Measurements from ENCODE around the gene TAF9B. TPM values are rescaled to one million over a fixed set of nuclear protein-coding genes. Genes with fewer than 3 reads are reported as not detected.
"Not testable (repeated sequence)": the region's sequence is repeated elsewhere in the genome, so short reads cannot be mapped to it uniquely, and the experiment has no call there.

The TAF9B gene
- total and polyA plus RNA-seq, 9 donors = 14.3 to 26.9 (median 18.3) TPM

DNA sequence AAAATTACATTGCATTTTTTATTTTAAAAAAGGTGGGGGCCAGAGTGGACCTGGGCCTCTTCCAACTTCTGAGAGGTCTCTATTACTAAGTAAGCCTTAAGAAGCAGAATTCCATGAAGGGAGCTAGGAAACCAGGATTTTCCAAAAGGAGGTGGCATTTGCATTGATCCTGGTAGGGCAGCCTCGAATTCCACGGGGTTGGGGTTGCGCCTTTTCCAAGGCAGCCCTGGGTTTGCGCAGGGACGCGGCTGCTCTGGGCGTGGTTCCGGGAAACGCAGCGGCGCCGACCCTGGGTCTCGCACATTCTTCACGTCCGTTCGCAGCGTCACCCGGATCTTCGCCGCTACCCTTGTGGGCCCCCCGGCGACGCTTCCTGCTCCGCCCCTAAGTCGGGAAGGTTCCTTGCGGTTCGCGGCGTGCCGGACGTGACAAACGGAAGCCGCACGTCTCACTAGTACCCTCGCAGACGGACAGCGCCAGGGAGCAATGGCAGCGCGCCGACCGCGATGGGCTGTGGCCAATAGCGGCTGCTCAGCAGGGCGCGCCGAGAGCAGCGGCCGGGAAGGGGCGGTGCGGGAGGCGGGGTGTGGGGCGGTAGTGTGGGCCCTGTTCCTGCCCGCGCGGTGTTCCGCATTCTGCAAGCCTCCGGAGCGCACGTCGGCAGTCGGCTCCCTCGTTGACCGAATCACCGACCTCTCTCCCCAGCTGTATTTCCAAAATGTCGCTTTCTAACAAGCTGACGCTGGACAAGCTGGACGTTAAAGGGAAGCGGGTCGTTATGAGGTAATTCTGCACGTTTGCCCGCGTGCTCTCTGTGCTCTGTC is 35.6 kb downstream of the TAF9B start, which contains the start of gene PGK1:
Gene PGK1, plus strand, starts transcription at position 626 of the 824 bp plus-strand sequence. Its CDS starts 93 bp downstream, at position 719.
- H3K27me3 ChIP-seq = no peaks in the 10 kb centered on the region
- TF ChIP-seq, protein P1, sequence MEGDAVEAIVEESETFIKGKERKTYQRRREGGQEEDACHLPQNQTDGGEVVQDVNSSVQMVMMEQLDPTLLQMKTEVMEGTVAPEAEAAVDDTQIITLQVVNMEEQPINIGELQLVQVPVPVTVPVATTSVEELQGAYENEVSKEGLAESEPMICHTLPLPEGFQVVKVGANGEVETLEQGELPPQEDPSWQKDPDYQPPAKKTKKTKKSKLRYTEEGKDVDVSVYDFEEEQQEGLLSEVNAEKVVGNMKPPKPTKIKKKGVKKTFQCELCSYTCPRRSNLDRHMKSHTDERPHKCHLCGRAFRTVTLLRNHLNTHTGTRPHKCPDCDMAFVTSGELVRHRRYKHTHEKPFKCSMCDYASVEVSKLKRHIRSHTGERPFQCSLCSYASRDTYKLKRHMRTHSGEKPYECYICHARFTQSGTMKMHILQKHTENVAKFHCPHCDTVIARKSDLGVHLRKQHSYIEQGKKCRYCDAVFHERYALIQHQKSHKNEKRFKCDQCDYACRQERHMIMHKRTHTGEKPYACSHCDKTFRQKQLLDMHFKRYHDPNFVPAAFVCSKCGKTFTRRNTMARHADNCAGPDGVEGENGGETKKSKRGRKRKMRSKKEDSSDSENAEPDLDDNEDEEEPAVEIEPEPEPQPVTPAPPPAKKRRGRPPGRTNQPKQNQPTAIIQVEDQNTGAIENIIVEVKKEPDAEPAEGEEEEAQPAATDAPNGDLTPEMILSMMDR (IDR thresholded peaks at IDR 0.05) = no peak
- TF ChIP-seq EP300 (IDR thresholded peaks at IDR 0.05) = peak; percentile 59
- peak; percentile 64 for TF ChIP-seq POLR2A (IDR thresholded peaks at IDR 0.05)
- intact Hi-C loops (cut with DNase I) = no loop called here
- 34 to 50% (median 42%) methylated on average over 71 to 72 of the region's 72 CpGs for WGBS, 3 donors
- no peaks in the 10 kb centered on the region for H3K36me3 ChIP-seq
- H3K9me3 ChIP-seq = no peaks in the 10 kb centered on the region
- H3K4me1 ChIP-seq (ENCODE audit: insufficient read depth) = peaks cover 3% of the 10 kb centered on the region
- peak within 1 kb of the TSS; percentile 58 to 82 for H3K27ac ChIP-seq
- peak within 1 kb of the TSS; percentile 63 for H3K4me3 ChIP-seq
- peak; percentile 94 to 97 (median 95) for DNase-seq

DNA sequence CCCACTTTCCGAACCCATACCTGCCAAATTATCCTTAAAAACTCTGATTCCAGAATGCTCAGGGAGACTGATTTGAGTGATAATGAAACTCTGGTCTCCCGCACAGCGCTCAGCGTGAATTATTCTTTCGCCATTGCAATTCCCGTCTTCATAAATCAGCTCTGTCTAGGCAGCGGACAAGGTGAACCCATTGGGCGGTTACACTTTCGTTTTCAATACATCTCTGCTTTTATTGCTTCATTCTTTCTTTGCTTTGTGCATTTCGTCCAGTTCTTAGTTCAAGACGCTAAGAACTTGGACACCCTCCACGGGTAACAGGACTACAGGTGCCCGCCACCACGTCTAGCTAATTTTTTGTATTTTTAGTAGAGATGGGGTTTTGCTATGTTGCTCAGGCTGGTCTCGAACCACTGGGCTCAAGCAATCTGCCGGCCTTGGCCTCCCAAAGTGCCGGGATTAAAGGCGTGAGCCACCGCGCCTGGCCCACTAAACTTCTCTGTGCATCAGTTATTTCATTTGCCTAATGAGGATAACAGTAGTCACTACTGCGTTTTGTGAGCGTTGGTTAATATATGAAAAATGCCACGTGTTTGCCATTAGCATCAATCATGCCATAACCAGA is 36.3 kb downstream of the TAF9B start:
- Histone ChIP-seq H3K4me3 (peak overlapping the region; percentile 38), H3K36me3 (no peaks in the 10 kb centered on the region), H3K27ac (peak overlapping the region; percentile 51 to 82), H3K9me3 (no peaks in the 10 kb centered on the region), H3K4me1 (ENCODE audit: insufficient read depth) (peaks cover 3% of the 10 kb centered on the region), H3K27me3 (no peaks in the 10 kb centered on the region)
- DNase-seq = peak in 3 of 5 donors; percentile 9 to 33 (median 32)
- intact Hi-C loops (cut with DNase I) = no loop called here
- WGBS, 3 donors = 79 to 83% (median 83%) methylated on average over 23 of the region's 23 CpGs
- TF ChIP-seq, protein P1 (IDR thresholded peaks at IDR 0.05) = no peak
- TF ChIP-seq POLR2A (IDR thresholded peaks at IDR 0.05) (no peak), EP300 (IDR thresholded peaks at IDR 0.05) (no peak)

DNA sequence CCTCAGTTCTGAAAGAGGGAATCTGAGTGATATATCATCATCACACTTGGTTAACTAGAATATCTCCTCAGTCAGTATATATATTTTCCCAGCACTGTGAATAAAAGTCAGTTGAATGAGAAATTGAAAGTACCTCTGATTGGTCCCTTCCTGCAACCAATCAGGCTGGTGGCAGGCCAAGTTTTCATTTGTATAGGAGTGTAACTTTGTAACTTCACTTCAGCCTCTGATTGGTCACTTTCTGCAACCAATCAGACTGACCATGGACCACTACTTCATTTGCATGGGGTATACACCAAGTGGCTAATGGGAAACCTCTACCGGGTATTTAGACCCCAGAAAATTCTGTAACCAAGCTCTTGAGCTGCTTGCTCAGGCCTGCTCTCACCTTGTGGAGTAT is 37.4 kb downstream of the TAF9B start:
- intact Hi-C loops (cut with DNase I) = no loop called here
- TF ChIP-seq, protein P1 (IDR thresholded peaks at IDR 0.05) = no peak
- TF ChIP-seq POLR2A (IDR thresholded peaks at IDR 0.05) = no peak
- TF ChIP-seq EP300 (IDR thresholded peaks at IDR 0.05) = no peak
- WGBS, 3 donors = 70 to 78% (median 77%) methylated on average over 1 of the region's 1 CpG

DNA sequence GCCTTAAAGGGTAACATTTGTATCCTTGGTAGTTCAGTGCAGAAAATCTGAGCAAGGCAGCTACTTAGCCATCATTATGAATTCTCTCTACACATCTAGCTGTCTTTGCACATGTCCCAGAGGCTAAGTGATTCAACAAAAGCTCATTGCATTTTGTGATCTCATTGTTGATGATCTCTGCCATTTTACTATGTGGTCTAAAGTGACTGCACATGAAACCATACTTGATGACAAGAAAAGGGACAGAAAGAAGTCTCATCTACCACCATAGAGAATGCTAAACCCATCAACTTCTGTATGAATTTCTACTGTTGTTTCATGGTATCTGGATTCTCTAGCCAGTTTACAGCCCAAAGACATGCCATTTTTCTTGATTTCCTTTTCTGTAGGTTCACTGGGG is 41.3 kb downstream of the TAF9B start:
- no peaks in the 10 kb centered on the region for H3K27me3 ChIP-seq
- intact Hi-C loops (cut with DNase I) = no loop called here
- no peaks in the 10 kb centered on the region for H3K36me3 ChIP-seq
- no peaks in the 10 kb centered on the region for H3K9me3 ChIP-seq
- no peak for DNase-seq
- no peak for TF ChIP-seq POLR2A (IDR thresholded peaks at IDR 0.05)
- H3K4me3 ChIP-seq = no peak overlapping the region
- no peaks in the 10 kb centered on the region for H3K4me1 ChIP-seq (ENCODE audit: insufficient read depth)
- H3K27ac ChIP-seq = no peak overlapping the region

More for the DNA sequence above, 37.4 kb downstream of the TAF9B start:
- Histone ChIP-seq H3K27me3 (no peaks in the 10 kb centered on the region), H3K9me3 (no peaks in the 10 kb centered on the region), H3K36me3 (no peaks in the 10 kb centered on the region), H3K4me3 (no peak overlapping the region), H3K4me1 (ENCODE audit: insufficient read depth) (peaks cover 1% of the 10 kb centered on the region), H3K27ac (no peak overlapping the region)
- no peak for DNase-seq

DNA sequence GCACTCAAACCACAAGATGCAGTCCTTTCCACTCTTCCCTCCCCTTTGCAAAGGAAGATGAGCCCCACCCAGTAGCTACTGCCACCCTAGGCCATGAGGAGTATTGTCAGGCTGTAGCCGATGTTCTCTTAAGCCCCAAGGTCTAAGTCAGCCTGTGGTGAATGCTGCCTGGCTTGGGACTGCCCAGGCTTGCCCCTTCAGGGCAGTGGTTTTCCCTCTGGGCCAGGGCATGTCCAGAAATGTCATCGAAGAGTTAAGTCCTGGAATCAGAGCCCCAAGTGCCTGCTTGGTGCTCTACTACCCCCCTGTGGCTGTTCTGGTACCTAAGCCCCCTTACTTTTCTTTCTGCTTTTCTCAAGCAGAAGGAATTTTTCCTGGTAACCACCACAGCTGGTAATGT is 47.2 kb downstream of the TAF9B start:
- H3K4me3 ChIP-seq = no peak overlapping the region
- no peaks in the 10 kb centered on the region for H3K4me1 ChIP-seq (ENCODE audit: insufficient read depth)
- no peak for DNase-seq
- 32 to 58% (median 51%) methylated on average over 2 of the region's 2 CpGs for WGBS, 3 donors
- no peaks in the 10 kb centered on the region for H3K9me3 ChIP-seq
- H3K27me3 ChIP-seq = no peaks in the 10 kb centered on the region
- no peak overlapping the region for H3K27ac ChIP-seq
- TF ChIP-seq POLR2A (IDR thresholded peaks at IDR 0.05) (no peak), EP300 (IDR thresholded peaks at IDR 0.05) (no peak)
- TF ChIP-seq, protein P1 (IDR thresholded peaks at IDR 0.05) = no peak
- no peaks in the 10 kb centered on the region for H3K36me3 ChIP-seq
- intact Hi-C loops (cut with DNase I) = no loop called here

DNA sequence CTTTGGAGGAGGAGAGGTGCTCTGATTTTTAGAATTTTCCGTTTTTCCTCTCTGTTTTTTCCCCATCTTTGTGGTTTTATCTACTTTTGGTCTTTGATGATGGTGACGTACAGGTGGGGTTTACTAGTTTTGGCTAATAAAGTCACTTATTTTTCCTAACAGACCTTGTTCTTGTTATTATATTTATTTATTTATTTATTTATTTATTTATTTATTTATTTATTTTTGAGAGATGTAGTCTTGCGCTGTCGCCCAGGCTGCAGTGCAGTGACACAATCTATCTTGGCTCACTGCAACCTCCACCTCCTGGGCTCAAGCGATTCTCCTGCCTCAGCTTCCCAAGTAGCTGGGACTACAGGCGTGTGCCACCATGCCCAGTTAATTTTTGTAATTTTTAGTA is 58.0 kb downstream of the TAF9B start:
- 86% methylated on average over 6 of the region's 6 CpGs for WGBS, 3 donors
- H3K27ac ChIP-seq; H3K36me3 ChIP-seq; DNase-seq; H3K4me3 ChIP-seq; H3K9me3 ChIP-seq; intact Hi-C loops (cut with DNase I); H3K27me3 ChIP-seq; H3K4me1 ChIP-seq (ENCODE audit: insufficient read depth): not testable (repeated sequence)
